Cerebellar cortex (tissue), 1 donor: Measurements from ENCODE around the gene SERPINB6.

Source experiments
- DNase-seq: peaks from one replicate; pipeline ENCODE4 v3.0.0-alpha.2; 2015; ENCODE audit warnings: low spot score

SERPINB6 gene

DNA sequence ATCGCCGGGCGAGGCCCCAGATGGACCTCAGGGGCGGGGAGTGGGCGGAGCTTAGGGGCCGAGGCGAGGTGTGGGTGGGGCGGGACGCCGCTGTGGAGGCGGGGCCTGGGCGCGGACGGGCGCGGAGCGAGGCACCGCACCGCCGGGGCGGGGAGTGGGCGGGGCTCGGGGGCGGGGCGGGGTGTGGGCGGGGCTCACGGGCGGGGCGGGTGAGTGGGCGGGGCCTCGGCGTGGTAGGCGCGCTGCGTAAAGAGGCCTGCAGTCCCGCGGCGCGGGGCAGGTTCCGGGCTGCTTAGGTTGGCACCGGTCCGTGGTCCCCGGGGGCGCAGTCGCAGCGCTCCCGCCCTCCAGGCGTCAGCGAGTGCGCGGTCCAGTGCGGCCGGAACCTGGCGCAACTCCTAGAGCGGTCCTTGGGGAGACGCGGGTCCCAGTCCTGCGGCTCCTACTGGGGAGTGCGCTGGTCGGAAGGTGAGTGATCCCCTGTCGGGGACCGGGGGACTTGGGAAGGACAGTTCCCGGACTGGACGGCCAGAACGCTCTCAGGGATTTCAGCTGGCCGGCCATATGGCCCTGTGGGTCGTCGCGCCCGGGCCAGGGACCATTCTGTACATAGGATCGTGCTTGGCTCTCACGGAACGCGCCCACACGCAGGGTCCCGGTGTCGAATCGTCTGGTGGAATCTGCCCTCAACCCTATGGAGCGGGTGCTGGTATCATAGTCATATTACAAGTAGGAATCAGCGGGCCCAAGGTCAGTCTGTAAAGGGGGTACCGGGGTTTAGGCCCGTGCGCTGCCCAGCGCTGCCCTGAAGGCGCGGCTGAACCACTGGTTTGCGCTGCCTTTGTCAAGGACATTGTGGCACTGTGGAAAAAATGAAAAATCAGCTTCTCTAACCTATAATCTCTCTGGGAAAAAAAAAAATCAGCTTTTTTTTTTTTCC is 28.5 kb upstream of the SERPINB6 start, which contains the start of gene NQO2:
Gene NQO2 (plus strand): TSS at position 277 of the 940 bp plus-strand sequence. CDS start 6,659 bp downstream, outside the sequence.
- peak; percentile 92 for DNase-seq

DNA sequence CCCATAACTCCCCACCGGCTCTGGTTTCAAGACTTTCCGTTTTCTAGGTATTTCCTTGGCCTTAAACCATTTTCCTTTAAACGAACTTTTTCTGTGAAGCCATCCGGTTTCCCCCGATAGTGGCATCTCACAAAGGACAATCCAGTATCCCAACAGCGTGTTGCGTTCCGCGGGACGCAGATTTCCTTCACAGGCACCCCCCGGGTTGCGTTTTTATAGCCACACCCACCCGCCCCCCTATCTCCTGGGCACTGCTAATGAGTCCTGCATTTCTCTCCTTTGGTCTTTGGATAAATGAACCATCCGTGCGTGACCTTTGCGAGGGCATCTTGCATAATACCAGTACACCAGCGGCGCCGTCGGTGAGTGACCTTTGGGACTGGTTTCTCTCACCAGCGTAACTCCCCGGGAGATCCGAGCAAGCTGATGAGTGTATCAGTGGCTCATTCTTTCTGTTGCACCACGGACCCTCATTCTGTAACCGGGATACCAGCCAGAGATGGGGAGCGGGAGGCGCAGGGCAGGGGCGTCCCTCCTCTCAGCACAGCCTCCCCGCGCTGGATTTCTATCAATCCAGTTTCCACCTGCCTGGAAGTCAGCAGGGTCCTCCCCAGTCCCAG is 27.7 kb upstream of the SERPINB6 start:
- no peak for DNase-seq

DNA sequence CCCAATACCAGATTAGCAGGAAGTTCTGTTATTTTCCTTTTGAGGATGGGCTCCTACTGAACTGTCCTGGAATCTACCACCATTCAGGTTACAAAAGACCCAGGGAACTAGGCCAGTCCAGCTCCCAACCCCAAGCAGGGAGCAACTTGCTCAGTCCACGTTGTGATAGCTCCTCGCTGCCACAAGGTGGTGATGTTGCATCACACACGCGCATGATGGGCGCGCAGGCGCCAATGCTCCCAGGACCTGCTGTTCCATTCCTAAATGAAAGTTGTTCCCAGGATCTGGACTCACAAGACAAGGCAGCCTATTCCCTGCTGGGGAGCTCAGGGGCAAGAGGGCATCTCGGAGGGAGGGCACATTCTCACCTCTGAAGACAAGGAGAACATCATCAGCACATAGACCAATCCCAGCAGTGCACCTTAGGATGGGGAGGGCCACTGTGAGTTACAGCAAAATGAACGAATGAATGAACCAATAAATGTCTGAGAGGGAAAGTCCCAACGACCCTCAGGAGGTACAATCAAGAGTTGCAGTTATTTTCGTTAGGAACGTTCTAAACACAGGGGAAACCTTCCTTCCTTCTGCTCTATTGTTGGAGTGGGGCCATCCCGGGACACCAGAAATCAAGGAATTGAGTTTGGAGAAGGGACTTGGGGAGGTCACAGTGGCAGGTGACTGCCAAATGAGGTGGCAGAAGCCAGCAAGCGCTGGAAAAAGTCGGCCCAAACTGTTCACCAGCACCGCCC is 27.1 kb upstream of the SERPINB6 start:
- peak; percentile 65 for DNase-seq

DNA sequence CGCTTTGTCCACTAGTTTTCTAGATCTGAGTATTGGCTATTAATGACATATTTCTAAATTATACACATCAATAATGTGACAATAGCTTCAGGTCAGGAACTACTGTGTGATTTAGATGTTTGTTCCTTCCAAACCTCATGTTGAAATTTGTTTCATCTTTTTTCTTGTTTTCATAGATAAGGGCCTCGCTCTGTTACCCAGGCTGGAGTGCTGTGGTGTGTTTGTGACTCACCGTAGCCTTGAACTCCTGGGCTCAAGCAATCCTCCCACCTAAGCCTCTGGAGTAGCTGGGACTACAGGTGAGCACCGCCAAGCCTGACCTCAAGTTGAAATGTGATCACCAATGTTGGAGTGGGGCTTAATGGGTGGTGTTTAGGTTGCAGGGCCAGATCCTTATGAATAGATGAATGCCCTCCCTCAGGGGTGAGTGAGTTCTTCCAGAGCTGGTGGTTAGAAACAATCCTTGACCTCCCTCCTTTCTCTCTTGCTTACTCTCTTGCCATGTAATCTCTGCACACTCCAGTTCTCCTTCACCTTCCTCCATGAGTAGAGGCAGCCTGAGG is 22.5 kb upstream of the SERPINB6 start:
- no peak for DNase-seq

DNA sequence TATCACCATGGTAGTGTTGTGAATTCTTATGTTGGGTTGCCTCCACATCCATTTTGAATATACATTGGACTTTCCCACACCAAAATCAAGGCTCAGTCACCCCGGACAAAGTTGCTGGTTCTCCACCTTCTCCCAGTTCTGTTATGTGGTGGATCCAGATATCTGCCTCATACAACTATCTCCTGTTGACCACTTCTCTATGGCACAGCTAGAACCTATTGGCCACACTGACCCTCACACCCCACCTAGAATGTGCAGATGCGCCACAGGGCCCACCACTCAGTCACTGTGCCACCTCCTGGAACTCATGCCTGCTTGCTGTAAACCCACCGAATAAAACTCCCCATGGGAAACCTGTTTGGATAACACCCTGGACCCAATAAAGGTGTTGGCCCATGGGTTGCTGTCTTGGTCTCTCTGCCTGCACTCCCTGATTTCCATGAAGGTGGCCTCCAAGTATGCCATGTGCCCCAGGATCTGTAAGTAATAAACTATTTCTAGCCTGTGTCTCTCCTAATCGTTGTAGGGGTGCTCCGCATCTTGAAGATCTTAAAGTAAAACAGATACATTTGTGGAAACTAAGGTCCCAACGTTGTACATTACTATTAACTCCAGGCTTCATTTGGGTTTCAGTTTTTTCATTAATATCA is 21.1 kb upstream of the SERPINB6 start:
- DNase-seq = no peak

DNA sequence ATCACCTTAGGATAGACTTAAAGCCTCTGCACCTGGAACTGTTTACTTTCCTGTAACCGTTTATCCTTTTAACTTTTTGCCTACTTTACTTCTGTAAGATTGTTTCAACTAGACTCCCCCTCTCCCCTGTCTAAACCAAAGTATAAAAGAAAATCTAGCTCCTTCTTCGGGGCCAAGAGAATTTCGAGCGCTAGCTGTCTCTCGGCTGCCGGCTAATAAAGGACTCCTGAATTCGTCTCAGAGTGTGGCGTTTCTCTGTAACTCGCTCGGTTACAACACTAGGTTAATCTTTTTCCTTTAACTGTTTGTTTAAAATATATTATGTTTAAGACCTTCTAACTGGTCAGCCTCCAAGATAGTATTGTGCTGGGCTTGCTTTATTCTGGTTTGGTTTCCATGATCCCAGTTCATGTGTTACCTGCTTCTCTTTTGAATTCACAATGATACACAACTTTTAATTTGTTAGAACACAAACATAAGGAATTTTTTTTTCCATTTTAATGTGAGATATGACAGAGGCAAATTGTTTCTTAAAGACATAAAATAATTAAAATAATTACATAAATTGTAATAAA is 19.7 kb upstream of the SERPINB6 start:
- peak; percentile 51 for DNase-seq

DNA sequence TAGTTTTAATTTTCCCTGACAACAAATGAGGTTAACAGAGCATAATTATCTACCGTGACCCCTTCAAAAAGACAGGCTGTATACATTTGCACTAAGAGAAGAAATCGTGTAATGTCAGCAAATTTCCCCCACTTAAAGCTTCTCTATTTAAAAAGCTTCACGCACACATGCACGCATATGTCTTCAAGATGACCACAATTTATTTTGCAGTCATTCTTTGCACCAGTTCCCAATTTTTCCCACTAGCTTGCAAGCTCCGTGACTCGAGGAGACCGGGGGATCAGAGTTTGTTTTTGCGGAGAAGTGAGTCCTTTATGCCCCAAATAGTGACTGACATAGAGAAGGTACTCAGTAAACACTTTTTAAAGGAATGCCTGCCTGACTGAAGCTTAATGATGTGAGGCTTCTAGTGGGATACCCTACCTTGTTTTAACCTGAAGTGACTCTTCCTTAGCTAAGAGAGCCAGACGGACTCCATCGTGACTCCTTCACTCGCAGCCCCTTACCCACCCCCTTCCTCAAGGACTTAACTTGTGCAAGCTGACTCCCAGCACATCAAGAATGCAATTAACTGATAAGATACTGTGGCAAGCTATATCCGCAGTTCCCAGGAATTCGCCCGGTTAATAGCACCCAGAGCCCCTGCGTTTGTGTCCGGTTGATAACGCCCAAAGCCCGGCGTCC is 19.0 kb upstream of the SERPINB6 start:
- peak; percentile 67 for DNase-seq

DNA sequence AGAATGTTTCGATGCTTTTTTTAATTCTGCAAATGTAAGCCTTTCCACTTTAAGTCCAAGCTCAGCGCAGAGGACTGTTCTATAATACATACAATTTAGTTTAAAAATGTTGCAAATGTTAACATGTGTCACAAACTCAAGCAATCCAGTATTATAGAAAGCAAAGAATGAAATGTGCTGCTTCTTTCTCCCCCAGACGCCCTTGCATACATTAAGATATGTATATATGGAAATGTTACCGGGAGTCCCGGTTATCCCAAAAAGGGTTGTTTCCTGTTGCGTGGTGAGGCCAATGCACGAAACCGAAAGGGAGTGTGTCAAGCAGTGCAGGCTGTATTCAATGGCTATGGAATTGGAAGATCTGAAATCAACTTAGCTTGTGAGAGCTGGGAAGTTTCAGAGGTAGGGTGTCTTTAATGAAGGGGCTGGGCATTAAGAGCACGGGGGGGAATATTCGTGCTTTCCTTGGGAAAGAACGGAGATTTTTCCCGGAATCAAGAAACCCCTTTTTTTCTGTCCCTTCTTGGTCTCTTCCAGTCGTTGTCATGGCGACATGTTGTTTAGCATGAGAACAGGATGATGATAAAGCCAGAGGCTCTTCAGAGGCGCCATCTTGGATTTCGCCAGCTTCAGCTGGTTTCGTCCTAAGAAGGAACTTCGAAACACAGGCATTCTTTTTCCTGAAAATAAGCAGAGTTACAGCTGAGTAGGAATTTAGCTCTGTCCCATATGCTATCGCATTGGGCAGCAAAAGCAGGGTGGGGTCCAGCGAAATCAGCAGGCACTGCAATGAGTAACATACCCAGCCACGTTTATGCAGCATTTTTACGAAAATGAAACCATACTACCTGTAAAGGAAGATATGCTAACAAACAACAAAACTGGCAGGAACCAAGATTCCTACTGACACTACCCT is 18.2 kb upstream of the SERPINB6 start:
- peak; percentile 99 for DNase-seq

- DNase-seq = peak; percentile 96
Observed at GRCh38 chr6:2988426-2989331, 17.3 kb upstream of the SERPINB6 start.

- no peak for DNase-seq
Observed at GRCh38 chr6:2988094-2988425, 16.7 kb upstream of the SERPINB6 start.

GRCh38 chr6:2986722-2987221 is 15.4 kb upstream of the SERPINB6 start:
- DNase-seq = no peak

GRCh38 chr6:2984738-2985406 is 13.5 kb upstream of the SERPINB6 start:
- no peak for DNase-seq

DNA sequence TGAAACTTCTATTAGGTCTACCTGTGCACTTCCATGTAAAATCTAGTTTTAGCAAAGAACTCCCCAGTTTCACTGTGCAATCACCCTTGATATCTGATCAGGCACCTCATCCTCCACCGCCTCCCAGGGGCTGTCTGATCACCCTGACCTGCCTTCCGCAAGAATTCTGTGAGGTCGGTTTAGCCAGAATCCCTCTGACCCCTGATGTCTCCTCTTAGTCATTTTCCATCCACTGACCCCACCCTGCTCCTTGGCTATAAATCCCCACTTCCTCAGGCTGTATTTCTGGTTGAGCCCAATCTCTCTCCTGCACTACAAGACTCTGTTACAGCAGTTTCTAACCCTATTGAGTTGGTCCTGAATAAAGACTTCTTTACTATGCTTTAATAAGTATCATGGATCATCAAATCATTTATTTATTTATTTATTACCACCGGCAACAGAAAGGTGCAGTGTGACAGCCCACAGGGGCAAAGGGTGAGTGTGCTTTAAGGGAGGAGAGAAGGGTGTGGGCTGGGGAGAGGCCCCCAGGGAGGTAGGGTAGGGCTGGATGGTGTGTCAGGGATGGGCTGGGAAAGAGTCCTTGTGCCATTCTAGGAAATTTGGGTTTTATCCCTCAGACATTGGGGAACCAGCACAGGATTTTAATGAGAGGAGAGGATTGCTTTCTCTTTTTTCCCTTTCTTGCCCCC is 11.2 kb upstream of the SERPINB6 start:
- DNase-seq = no peak

GRCh38 chr6:2980465-2980855 is 9.1 kb upstream of the SERPINB6 start:
- DNase-seq = no peak

GRCh38 chr6:2979819-2980464 is 8.6 kb upstream of the SERPINB6 start:
- DNase-seq = no peak

DNA sequence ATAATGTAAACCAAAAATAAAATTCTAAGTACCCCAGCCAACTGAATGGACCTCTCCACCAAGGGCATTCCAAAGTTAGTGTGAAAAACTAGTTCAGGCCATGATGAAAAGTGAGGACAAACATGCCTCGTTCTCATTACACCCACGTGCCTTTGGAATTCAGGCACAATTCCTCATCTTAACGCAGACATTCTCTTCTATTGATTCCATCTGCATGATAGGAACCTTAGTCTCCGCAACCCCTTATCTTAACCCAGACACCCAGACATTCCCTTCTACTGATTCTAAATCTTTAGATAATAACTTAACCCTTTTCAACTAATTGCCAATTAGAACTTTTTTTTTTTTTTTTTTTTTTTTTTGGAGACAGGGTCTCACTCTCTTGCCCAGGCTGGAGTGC is 7.6 kb upstream of the SERPINB6 start:
- no peak for DNase-seq
